RWPE2 (cell line): ENCODE results near the gene LDLRAD3.

Experiments used
- ATAC-seq: fragments of 200-7000 bp; cut with Tn5 transposase; 3 replicates; pipeline ENCODE4 v1.9.1; 2021; ENCODE audit warnings: low read depth
- DNase-seq: peaks from one replicate; pipeline ENCODE4 v3.0.0-alpha.2; 2020; ENCODE audit warnings: low spot score
- H3K27ac ChIP-seq: fragments of 450-650 bp; 2 replicates; pipeline ENCODE4 v1.5.1; 2017; ENCODE audit warnings: mild to moderate bottlenecking; ENCODE audit not compliant: poor library complexity, severe bottlenecking
- H3K27me3 ChIP-seq: fragments of 250-450 bp; sonication (Bioruptor Pico); 2 replicates; pipeline ENCODE4 v1.5.1; 2021; ENCODE audit warnings: mild to moderate bottlenecking, moderate library complexity; ENCODE audit not compliant: insufficient read depth, poor library complexity, severe bottlenecking
- H3K36me3 ChIP-seq: fragments of 250-450 bp; sonication (Bioruptor Pico); 2 replicates; pipeline ENCODE4 v1.5.1; 2020; ENCODE audit warnings: low read depth, mild to moderate bottlenecking, moderate library complexity
- H3K4me1 ChIP-seq: fragments of 250-450 bp; sonication (Bioruptor Pico); 2 replicates; pipeline ENCODE4 v1.5.1; 2021; ENCODE audit warnings: mild to moderate bottlenecking, moderate library complexity; ENCODE audit not compliant: insufficient read depth, poor library complexity, severe bottlenecking
- H3K4me3 ChIP-seq: fragments of 250-450 bp; sonication (Bioruptor Pico); 2 replicates; pipeline ENCODE4 v1.5.1; 2021; ENCODE audit warnings: mild to moderate bottlenecking, moderate library complexity; ENCODE audit not compliant: severe bottlenecking
- H3K9me3 ChIP-seq: fragments of 250-450 bp; sonication (Bioruptor Pico); 2 replicates; pipeline ENCODE4 v1.5.1; 2021; ENCODE audit warnings: mild to moderate bottlenecking, moderate library complexity; ENCODE audit not compliant: severe bottlenecking
- CTCF ChIP-seq: fragments of 450-650 bp; IDR thresholded peaks from one replicate; pipeline ENCODE4 v1.5.1; 2017; ENCODE audit warnings: mild to moderate bottlenecking, moderate library complexity; ENCODE audit not compliant: poor library complexity, severe bottlenecking

LDLRAD3 gene

GRCh38 chr11:36079878-36080675, 136.2 kb downstream of the LDLRAD3 start:
- ATAC-seq (no peak), DNase-seq (no peak)
- Histone ChIP-seq H3K27me3 (no peaks in the 10 kb centered on the region), H3K4me3 (no peak overlapping the region), H3K27ac (no peak overlapping the region), H3K36me3 (peaks cover 33% of the 10 kb centered on the region), H3K4me1 (no peaks in the 10 kb centered on the region), H3K9me3 (no peaks in the 10 kb centered on the region)
- no peak for TF ChIP-seq CTCF

GRCh38 chr11:36081274-36081945, 137.5 kb downstream of the LDLRAD3 start:
- ATAC-seq (no peak), DNase-seq (no peak)
- H3K9me3 ChIP-seq = no peaks in the 10 kb centered on the region
- H3K4me1 ChIP-seq = no peaks in the 10 kb centered on the region
- no peak overlapping the region for H3K27ac ChIP-seq
- H3K27me3 ChIP-seq = no peaks in the 10 kb centered on the region
- no peak for TF ChIP-seq CTCF
- no peak overlapping the region for H3K4me3 ChIP-seq
- peaks cover 43% of the 10 kb centered on the region for H3K36me3 ChIP-seq

GRCh38 chr11:36086366-36086765, 142.5 kb downstream of the LDLRAD3 start:
- peaks cover 40% of the 10 kb centered on the region for H3K36me3 ChIP-seq
- DNase-seq = no peak
- no peaks in the 10 kb centered on the region for H3K4me1 ChIP-seq
- H3K27ac ChIP-seq = no peak overlapping the region
- ATAC-seq = no peak
- no peak overlapping the region for H3K4me3 ChIP-seq
- H3K27me3 ChIP-seq = no peaks in the 10 kb centered on the region
- no peaks in the 10 kb centered on the region for H3K9me3 ChIP-seq
- no peak for TF ChIP-seq CTCF

GRCh38 chr11:36088266-36088972, 144.6 kb downstream of the LDLRAD3 start:
- Histone ChIP-seq H3K4me1 (no peaks in the 10 kb centered on the region), H3K27me3 (no peaks in the 10 kb centered on the region), H3K36me3 (peaks cover 22% of the 10 kb centered on the region), H3K4me3 (no peak overlapping the region), H3K9me3 (no peaks in the 10 kb centered on the region), H3K27ac (no peak overlapping the region)
- no peak for ATAC-seq
- no peak for TF ChIP-seq CTCF
- no peak for DNase-seq
